ENCODE data around the gene STAM2. TPM values are rescaled to one million over a fixed set of nuclear protein-coding genes. Genes with fewer than 3 reads are reported as not detected.
"Not testable (repeated sequence)": the region's sequence is repeated elsewhere in the genome, so short reads cannot be mapped to it uniquely, and the experiment has no call there.

The STAM2 gene
- total and polyA plus RNA-seq, 3 experiments from 2014 or later, result 3.7 to 19.8 (median 19.6) TPM

DNA sequence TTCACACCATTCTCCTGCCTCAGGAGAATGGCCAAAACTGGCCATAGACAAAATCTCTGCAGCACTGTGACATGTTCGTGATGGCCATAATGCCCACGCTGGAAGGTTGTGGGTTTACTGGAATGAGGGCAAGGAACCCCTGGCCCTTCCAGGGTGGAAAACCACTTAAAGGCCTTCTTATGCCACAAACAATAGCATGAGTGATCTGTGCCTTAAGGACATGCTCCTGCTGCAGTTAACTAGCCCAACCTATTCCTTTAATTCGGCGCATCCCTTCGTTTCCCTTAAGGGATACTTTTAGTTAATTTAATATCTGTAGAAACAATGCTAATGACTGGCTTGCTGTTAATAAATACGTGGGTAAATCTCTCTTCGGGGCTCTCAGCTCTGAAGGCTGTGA is 2.1 kb upstream of the STAM2 start:
- H3K4me3 ChIP-seq (ENCODE audit: low read length); H3K27ac ChIP-seq (ENCODE audit: low read depth, low read length); H3K9me3 ChIP-seq (ENCODE audit: low read length); H3K9me3 Mint-ChIP-seq; H3K27me3 ChIP-seq (ENCODE audit: insufficient read depth, low read length, poor library complexity, severe bottlenecking); POLR2A ChIA-PET; H3K36me3 ChIP-seq (ENCODE audit: insufficient read depth, low read length); DNase-seq: not testable (repeated sequence)
- peak overlapping the region in 3 of 7 donors; percentile 38 to 62 (median 61) for H3K4me3 Mint-ChIP-seq
- peak overlapping the region in 2 of 8 donors; percentile 3 to 99 for H3K27ac Mint-ChIP-seq
- peaks cover 20% of the 10 kb centered on the region for H3K4me1 ChIP-seq (ENCODE audit: insufficient read depth, low read length)
- H3K27me3 Mint-ChIP-seq, result peaks cover 3 to 12% of the 10 kb centered on the region in 2 donors
- H3K4me1 Mint-ChIP-seq, result peaks cover 24 to 33% (median 32%) of the 10 kb centered on the region in 3 donors
- CTCF ChIA-PET, result interaction anchor here (1.7 kb wide), 1 partner anchor 458 kb away, joined by 6 read pairs; no protein-coding TSS in a partner anchor
- peaks cover 0 to 17% (median 0%) of the 10 kb centered on the region in 3 donors for H3K36me3 Mint-ChIP-seq

DNA sequence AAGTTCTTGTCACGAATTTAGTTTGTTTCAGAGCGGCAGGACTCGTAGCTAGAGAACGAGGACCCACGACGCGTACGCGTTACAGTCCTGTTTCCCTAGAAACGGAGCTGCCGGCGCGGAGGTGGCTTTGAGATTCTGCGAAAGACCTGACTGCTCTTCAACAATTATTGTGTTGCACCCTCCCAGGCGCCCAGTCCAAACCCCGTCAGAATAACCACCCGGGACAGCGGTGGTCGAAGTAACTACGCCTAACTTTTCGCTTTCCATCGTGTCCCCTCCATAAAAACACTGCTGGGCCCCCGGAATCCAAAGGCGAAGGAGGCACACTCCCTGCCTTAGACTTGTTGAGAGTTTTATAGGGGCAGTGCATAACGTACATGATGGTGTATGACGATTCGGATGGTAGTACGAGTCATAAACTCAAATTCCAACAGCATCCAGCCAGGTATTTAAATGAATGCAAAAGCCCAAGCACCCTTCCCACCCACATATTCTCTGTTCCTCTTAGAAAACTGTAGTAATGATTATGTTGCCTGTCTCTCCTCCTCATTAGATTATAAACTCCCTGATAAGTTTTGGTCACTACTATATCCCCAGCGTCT is 651 bp upstream of the STAM2 start:
- no peaks in the 10 kb centered on the region for H3K27me3 ChIP-seq (ENCODE audit: insufficient read depth, low read length, poor library complexity, severe bottlenecking)
- H3K9me3 ChIP-seq (ENCODE audit: low read length), result no peaks in the 10 kb centered on the region
- H3K4me3 ChIP-seq (ENCODE audit: low read length), result peak overlapping the region; percentile 82
- Mint-ChIP-seq H3K36me3 (peaks cover 0 to 19% (median 0%) of the 10 kb centered on the region in 3 donors), H3K27ac (peak overlapping the region; percentile 98 to 100 (median 99)), H3K4me3 (peak overlapping the region; percentile 95 to 100 (median 97)), H3K27me3 (peaks cover 3 to 6% of the 10 kb centered on the region in 2 donors), H3K9me3 (no peaks in the 10 kb centered on the region), H3K4me1 (peaks cover 35 to 45% (median 45%) of the 10 kb centered on the region in 3 donors)
- H3K36me3 ChIP-seq (ENCODE audit: insufficient read depth, low read length), result no peaks in the 10 kb centered on the region
- H3K4me1 ChIP-seq (ENCODE audit: insufficient read depth, low read length), result peaks cover 29% of the 10 kb centered on the region
- ChIA-PET CTCF (interaction anchor here (0.8 to 3.2 kb wide), 15 partner anchors 8 to 588 kb away, joined by 3 to 46 read pairs (median 4); no protein-coding TSS in a partner anchor), POLR2A (interaction anchor here (0.5 to 1.5 kb wide), 4 partner anchors 459 to 887 kb away, joined by 3 to 8 read pairs (median 6); partner anchors contain the start of gene PRPF40A)
- peak overlapping the region; percentile 97 for H3K27ac ChIP-seq (ENCODE audit: low read depth, low read length)
- DNase-seq, result no peak

DNA sequence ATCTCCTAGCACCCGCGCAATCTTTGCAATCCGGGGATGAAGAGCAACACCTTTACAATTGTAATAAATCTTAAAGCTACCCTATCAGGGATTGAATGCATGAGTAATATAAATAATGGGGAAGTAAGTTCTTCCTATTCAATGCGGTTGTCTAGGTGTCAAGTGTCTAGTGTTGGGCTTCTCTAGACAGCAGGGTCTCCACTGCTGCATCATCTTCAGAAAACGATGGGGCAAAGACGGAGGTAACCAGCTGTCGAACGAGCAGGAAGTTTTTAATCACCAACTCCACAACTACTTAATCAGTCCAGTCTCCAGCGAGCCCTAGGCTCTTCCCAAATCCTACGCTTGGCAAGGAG is 573 bp downstream of the STAM2 start:
- Histone ChIP-seq H3K36me3 (ENCODE audit: insufficient read depth, low read length) (no peaks in the 10 kb centered on the region), H3K9me3 (ENCODE audit: low read length) (no peaks in the 10 kb centered on the region), H3K4me1 (ENCODE audit: insufficient read depth, low read length) (peaks cover 29% of the 10 kb centered on the region), H3K27ac (ENCODE audit: low read depth, low read length) (peak overlapping the region; percentile 97), H3K4me3 (ENCODE audit: low read length) (peak overlapping the region; percentile 82), H3K27me3 (ENCODE audit: insufficient read depth, low read length, poor library complexity, severe bottlenecking) (no peaks in the 10 kb centered on the region)
- H3K9me3 Mint-ChIP-seq, result no peaks in the 10 kb centered on the region
- ChIA-PET POLR2A (interaction anchor here (1.3 to 1.5 kb wide), 2 partner anchors 460 to 541 kb away, joined by 3 to 5 read pairs; no protein-coding TSS in a partner anchor), CTCF (interaction anchor here (1.1 to 3.2 kb wide), 7 partner anchors 10 to 540 kb away, joined by 3 to 46 read pairs (median 5); no protein-coding TSS in a partner anchor)
- H3K4me3 Mint-ChIP-seq, result peak overlapping the region; percentile 95 to 100 (median 97)
- peaks cover 0 to 20% (median 0%) of the 10 kb centered on the region in 3 donors for H3K36me3 Mint-ChIP-seq
- peaks cover 35 to 48% (median 45%) of the 10 kb centered on the region in 3 donors for H3K4me1 Mint-ChIP-seq
- no peaks in the 10 kb centered on the region for H3K27me3 Mint-ChIP-seq
- no peak for DNase-seq
- H3K27ac Mint-ChIP-seq, result peak overlapping the region; percentile 98 to 100 (median 99)

DNA sequence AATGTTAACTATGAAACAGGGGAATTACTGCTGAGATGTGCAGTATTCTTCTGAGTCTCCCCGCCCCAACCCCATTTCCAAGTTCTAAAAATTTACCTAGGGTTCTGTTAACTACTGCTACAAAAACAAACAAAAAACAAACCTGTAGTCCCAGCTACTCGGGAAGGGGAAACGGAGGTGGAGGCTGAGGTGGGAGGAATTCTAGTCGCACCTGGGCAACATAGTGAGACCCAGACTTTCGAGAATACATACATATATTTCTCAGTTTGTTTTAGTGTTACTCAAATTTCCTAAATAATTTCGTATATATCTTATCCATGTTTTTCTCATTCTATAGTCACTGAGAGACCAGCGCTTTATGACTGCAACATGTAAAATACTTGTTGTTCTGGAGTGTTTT is 989 bp downstream of the STAM2 start:
- no peaks in the 10 kb centered on the region for H3K27me3 ChIP-seq (ENCODE audit: insufficient read depth, low read length, poor library complexity, severe bottlenecking)
- peaks cover 29% of the 10 kb centered on the region for H3K4me1 ChIP-seq (ENCODE audit: insufficient read depth, low read length)
- Mint-ChIP-seq H3K27me3 (no peaks in the 10 kb centered on the region), H3K27ac (peak overlapping the region; percentile 98 to 100 (median 99)), H3K4me1 (peaks cover 36 to 53% (median 50%) of the 10 kb centered on the region in 3 donors), H3K36me3 (peaks cover 0 to 21% (median under 1%) of the 10 kb centered on the region in 3 donors), H3K4me3 (peak overlapping the region; percentile 95 to 100 (median 97)), H3K9me3 (no peaks in the 10 kb centered on the region)
- CTCF ChIA-PET, result interaction anchor here (1.1 to 3.2 kb wide), 3 partner anchors 461 to 540 kb away, joined by 3 to 46 read pairs (median 5); no protein-coding TSS in a partner anchor
- peak overlapping the region; percentile 97 for H3K27ac ChIP-seq (ENCODE audit: low read depth, low read length)
- no peak for DNase-seq
- POLR2A ChIA-PET, result interaction anchor here (1.3 kb wide), 1 partner anchor 461 kb away, joined by 3 read pairs; no protein-coding TSS in a partner anchor
- H3K36me3 ChIP-seq (ENCODE audit: insufficient read depth, low read length), result no peaks in the 10 kb centered on the region
- no peaks in the 10 kb centered on the region for H3K9me3 ChIP-seq (ENCODE audit: low read length)
- peak overlapping the region; percentile 82 for H3K4me3 ChIP-seq (ENCODE audit: low read length)

DNA sequence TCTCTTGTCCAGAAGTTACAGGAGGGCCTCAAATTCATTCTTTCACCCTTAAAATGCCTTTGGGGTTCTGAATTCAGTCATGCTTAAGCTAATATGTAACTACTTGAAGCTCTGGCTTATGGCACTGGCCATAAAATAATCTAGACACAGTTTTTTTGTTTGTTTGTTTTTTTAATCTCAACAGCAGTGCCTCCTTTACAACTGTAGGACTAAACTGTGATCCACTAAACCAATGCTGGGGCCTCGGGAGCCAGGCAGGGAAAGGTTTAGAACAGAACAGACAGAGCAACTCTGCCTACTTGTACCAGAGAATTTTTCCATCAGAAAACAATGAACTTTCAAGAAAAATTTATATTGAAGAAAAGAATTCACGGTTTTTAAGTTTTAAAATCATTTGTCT is 1.7 kb downstream of the STAM2 start:
- Mint-ChIP-seq H3K9me3 (no peaks in the 10 kb centered on the region), H3K27me3 (no peaks in the 10 kb centered on the region), H3K4me3 (peak overlapping the region in 5 of 7 donors; percentile 4 to 99 (median 31)), H3K36me3 (peaks cover 0 to 24% (median 3%) of the 10 kb centered on the region in 3 donors), H3K4me1 (peaks cover 39 to 60% (median 56%) of the 10 kb centered on the region in 3 donors), H3K27ac (peak overlapping the region in 3 of 8 donors; percentile 14 to 99 (median 50))
- H3K4me1 ChIP-seq (ENCODE audit: insufficient read depth, low read length), result peaks cover 29% of the 10 kb centered on the region
- no peak for DNase-seq
- no peak overlapping the region for H3K4me3 ChIP-seq (ENCODE audit: low read length)
- no peak overlapping the region for H3K27ac ChIP-seq (ENCODE audit: low read depth, low read length)
- H3K27me3 ChIP-seq (ENCODE audit: insufficient read depth, low read length, poor library complexity, severe bottlenecking), result no peaks in the 10 kb centered on the region
- no peaks in the 10 kb centered on the region for H3K9me3 ChIP-seq (ENCODE audit: low read length)
- CTCF ChIA-PET, result no interaction called here
- POLR2A ChIA-PET, result interaction anchor here (1.3 kb wide), 1 partner anchor 462 kb away, joined by 3 read pairs; no protein-coding TSS in a partner anchor
- H3K36me3 ChIP-seq (ENCODE audit: insufficient read depth, low read length), result no peaks in the 10 kb centered on the region

DNA sequence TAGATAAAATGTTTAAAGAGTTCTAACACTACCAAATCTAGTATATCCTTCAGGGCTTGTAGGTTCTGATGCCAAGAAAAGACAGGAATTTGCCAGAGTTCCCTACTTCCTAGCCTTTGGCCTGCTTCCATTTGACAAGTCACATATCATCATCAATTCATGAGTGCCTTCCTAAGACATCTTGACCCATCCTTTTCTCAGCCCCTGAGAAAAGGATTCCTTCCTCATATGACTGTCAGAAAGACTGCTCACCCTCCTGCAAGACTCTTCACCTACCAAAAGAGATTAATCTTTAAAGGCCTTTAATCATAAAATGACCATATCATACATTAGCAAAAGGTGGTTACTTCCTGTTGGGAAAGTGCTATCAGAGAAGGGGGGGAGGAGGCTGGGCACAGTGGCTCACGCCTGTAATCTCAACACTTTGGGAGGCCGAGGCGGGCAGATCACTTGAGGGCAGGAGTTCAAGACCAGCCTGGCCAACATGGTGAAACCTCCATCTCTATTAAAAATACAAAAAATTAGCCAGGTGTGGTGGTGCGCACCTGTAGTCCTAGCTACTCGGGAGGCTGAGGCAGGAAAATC is 3.3 kb downstream of the STAM2 start:
- Mint-ChIP-seq H3K4me1 (peaks cover 45 to 73% (median 67%) of the 10 kb centered on the region in 3 donors), H3K36me3 (peaks cover 0 to 26% (median 3%) of the 10 kb centered on the region in 3 donors), H3K27ac (peak overlapping the region in 6 of 8 donors; percentile 39 to 77 (median 48)), H3K4me3 (peak overlapping the region in 2 of 7 donors; percentile 7 to 60)
- CTCF ChIA-PET; H3K27ac ChIP-seq (ENCODE audit: low read depth, low read length); H3K27me3 ChIP-seq (ENCODE audit: insufficient read depth, low read length, poor library complexity, severe bottlenecking); H3K9me3 ChIP-seq (ENCODE audit: low read length); H3K36me3 ChIP-seq (ENCODE audit: insufficient read depth, low read length); H3K9me3 Mint-ChIP-seq; H3K4me3 ChIP-seq (ENCODE audit: low read length); H3K27me3 Mint-ChIP-seq; DNase-seq; POLR2A ChIA-PET: not testable (repeated sequence)
- peaks cover 31% of the 10 kb centered on the region for H3K4me1 ChIP-seq (ENCODE audit: insufficient read depth, low read length)

DNA sequence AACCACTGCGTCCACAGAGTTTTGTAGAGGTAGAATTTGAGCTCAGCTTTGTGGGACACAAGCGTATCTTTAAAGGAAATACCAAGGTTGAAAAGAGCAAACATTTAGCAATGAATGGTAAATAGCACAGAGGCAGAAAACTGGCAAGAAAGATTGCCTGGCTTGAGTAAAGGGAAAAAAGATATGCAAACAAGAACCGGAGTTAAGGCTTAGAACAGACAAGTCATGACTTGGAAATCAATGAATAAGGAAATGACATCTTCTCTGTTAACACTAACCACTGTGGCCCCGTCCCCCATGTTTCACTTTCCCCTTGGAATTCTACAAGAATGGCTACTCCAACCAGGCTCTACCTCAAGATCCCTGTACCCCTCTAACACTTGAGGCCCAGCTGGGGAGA is 3.8 kb downstream of the STAM2 start:
- CTCF ChIA-PET, result interaction anchor here (1.3 kb wide), 1 partner anchor 464 kb away, joined by 5 read pairs; no protein-coding TSS in a partner anchor
- Mint-ChIP-seq H3K27ac (peak overlapping the region in 6 of 8 donors; percentile 1 to 77 (median 46)), H3K4me1 (peaks cover 51 to 76% (median 72%) of the 10 kb centered on the region in 3 donors), H3K36me3 (peaks cover 0 to 26% (median 3%) of the 10 kb centered on the region in 3 donors), H3K27me3 (no peaks in the 10 kb centered on the region), H3K9me3 (no peaks in the 10 kb centered on the region), H3K4me3 (peak overlapping the region in 1 of 7 donors; percentile 49)
- POLR2A ChIA-PET, result interaction anchor here (0.6 kb wide), 1 partner anchor 762 kb away, joined by 6 read pairs; no protein-coding TSS in a partner anchor
- no peaks in the 10 kb centered on the region for H3K9me3 ChIP-seq (ENCODE audit: low read length)
- H3K36me3 ChIP-seq (ENCODE audit: insufficient read depth, low read length), result no peaks in the 10 kb centered on the region
- H3K4me1 ChIP-seq (ENCODE audit: insufficient read depth, low read length), result peaks cover 34% of the 10 kb centered on the region
- H3K4me3 ChIP-seq (ENCODE audit: low read length), result no peak overlapping the region
- H3K27ac ChIP-seq (ENCODE audit: low read depth, low read length), result no peak overlapping the region
- no peak for DNase-seq
- H3K27me3 ChIP-seq (ENCODE audit: insufficient read depth, low read length, poor library complexity, severe bottlenecking), result no peaks in the 10 kb centered on the region

Data from CD8-positive, alpha-beta memory T cell (primary cell).